GM18499 (cell line): Measurements from ENCODE around the gene GPAT3.

ENCODE experiments used
- ATAC-seq: cut with Tn5 transposase; IDR thresholded peaks from one replicate; pipeline ENCODE4 v1.9.1; 2021; ENCODE audit warnings: moderate number of reproducible peaks; ENCODE audit not compliant: insufficient read depth, unreplicated experiment

The GPAT3 gene

GRCh38 chr4:83631066-83631465, 95.2 kb downstream of the GPAT3 start:
- no peak for ATAC-seq

GRCh38 chr4:83636930-83637329, 101.0 kb downstream of the GPAT3 start:
- no peak for ATAC-seq

GRCh38 chr4:83639849-83640493, 104.1 kb downstream of the GPAT3 start:
- peak; percentile 51 for ATAC-seq

GRCh38 chr4:83643036-83643435, 107.1 kb downstream of the GPAT3 start:
- ATAC-seq = no peak

- ATAC-seq = no peak
Measured at GRCh38 chr4:83644677-83645659, 109.1 kb downstream of the GPAT3 start.

- no peak for ATAC-seq
Measured at GRCh38 chr4:83646538-83647239, 110.8 kb downstream of the GPAT3 start.

- no peak for ATAC-seq
Measured at GRCh38 chr4:83651846-83652245, 115.9 kb downstream of the GPAT3 start.
